HG02884 (cell line): ENCODE measurements around the gene MAST2.

Source experiments
- ATAC-seq: cut with Tn5 transposase; IDR thresholded peaks from one replicate; pipeline ENCODE4 v1.9.1; 2021; ENCODE audit warnings: mild to moderate bottlenecking, moderate library complexity; ENCODE audit not compliant: unreplicated experiment

The MAST2 gene

GRCh38 chr1:46013581-46013980 lies 210.2 kb downstream of the MAST2 start:
- ATAC-seq: no peak

GRCh38 chr1:46017876-46018503 lies 214.6 kb downstream of the MAST2 start:
- no peak for ATAC-seq

DNA sequence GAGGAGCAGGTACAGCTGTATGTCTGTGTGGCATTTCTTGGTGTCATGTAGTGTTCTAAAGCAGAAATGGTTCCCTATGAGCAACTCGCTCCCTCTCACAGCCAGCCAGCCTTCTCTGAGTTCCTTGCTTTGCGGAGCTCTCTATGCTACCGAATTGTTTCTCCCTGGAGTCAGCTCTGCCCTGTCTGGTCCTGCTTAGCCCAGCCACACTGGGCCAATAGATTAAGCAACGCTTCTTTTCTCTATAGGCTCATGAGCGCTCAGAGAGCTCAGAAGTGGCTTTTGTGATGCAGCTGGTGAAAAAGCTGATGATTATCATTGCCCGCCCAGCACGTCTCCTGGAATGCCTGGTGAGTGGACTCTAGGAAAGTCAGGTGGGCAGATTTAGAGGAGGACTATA lies 215.9 kb downstream of the MAST2 start:
- no peak for ATAC-seq

DNA sequence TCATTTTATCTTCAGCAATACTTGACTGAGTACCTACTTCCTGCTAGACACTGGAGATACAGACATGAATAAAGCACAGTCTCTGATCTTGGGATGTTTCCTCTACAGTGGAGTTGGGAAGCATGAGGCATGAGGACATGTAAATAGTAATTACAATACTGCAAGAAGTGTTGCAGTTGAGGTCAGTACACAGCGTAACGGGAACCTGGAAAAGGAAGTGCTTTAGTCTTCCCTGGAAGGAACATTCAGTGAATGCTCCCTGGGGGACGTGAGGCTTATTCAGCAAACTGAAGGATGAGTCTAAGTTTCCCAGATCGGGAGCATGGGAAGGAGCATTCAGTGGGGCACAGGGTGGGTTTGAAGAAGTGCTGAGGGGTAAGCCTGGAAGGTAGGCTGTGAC lies 216.6 kb downstream of the MAST2 start:
- no peak for ATAC-seq

DNA sequence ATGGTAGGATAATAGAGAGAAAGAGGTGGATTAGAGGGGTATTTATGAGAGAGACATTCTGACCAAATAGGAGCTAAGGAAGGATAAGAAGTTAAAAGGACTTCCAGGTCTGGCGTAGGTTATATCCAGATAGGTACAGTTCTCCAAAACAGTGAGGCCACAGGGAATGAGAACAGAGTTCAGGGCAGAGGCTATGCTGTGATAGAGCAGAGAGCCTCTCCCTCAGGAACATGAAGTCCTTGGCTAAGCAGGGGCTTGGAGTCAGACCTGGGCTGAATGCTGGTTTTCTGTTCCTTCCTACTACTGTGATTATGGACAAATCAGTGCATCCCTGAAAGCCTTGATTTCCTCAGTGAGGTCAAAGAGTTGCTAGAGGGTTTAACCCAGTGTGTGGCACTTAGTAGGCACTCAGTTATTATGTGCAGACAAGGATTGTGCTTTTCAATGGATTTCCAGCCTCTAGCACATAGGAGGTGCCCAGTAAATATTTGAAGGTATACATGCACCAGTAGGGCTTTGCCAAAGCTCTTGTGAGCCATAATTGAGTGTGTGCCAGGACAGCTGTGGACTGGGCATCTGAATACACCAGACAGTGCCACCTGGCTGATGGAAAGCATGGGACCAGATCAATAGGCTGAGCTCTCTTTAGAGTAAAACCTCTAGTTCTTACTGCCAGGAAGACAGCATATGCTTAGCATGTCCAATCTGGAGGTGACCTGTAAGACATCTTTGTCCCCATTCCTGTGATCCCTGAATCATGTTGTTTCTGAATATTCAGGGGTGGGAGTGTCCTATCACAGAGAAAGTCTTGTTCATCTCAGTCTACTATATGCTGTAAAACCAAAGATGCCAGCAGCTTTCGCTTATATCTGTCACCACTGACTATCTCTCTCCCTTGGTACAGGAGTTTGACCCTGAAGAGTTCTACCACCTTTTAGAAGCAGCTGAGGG lies 217.9 kb downstream of the MAST2 start:
- no peak for ATAC-seq

DNA sequence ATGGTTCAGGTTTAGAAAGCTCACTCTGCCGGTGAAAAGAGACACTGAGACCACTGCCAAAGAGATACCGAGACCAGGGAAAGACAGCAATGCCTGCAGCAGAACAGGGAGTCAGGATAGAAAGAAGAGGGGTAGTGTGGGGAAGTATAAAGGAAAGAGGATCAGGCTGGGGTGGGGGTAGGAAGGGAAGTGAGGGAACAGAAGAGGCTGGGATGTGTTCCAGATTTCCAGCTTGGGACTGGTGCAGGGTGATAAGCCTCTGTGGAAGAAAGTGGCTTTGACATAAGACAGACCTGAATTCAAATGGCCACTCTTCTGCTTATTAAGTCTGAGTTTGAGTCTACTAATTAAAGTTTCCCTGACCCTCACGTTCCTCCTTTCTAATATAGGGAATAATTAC lies 223.1 kb downstream of the MAST2 start:
- ATAC-seq: no peak

GRCh38 chr1:46027788-46028573 lies 224.6 kb downstream of the MAST2 start:
- no peak for ATAC-seq

GRCh38 chr1:46030074-46030870 lies 226.9 kb downstream of the MAST2 start:
- ATAC-seq: no peak

GRCh38 chr1:46030876-46031660 lies 227.7 kb downstream of the MAST2 start:
- no peak for ATAC-seq

GRCh38 chr1:46034601-46035516 lies 231.4 kb downstream of the MAST2 start:
- no peak for ATAC-seq

DNA sequence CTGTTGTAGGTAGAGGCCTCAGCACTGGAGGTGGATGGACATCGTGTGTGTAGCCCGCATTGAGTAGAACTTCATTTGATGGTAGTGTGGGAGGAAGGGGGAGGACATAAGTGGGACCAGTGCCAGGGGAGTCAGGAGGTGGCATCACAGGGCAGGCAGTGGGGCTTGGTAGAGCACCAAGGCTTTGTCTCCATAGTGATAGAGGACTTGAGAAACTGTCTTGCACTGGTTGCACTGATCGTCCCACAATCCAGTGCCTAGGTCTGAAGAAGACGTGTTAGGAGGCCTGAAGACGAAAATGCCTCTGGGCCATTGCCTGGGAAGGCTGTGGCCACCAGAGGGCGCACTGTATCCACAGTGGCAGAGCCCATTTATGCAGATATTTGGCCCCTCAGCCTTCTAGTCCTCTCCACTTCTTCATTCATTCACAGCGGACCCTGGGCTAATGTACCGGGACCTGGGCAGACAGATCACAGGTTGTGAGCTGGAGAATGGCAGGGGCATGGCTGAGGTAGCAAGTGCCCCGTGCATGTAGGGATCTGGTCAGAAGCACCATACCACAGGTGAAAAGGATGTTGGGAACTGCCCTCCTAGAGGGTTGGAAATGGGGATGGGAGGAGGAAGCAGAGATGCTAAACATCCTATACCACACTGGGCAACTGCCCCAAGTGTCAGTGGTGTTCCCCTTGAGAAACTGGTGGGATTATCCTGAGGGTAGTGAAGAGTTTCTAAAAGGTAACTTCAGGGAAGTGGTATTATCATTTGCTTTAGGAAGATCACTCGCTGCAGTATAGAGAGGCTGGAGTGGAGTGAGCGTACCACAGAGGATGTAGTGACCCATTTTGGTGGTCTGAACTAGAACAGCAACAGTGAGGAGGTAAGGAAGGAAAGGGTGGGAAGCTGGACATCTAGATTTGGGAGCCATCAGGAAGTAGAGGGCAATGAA lies 233.8 kb downstream of the MAST2 start:
- no peak for ATAC-seq

DNA sequence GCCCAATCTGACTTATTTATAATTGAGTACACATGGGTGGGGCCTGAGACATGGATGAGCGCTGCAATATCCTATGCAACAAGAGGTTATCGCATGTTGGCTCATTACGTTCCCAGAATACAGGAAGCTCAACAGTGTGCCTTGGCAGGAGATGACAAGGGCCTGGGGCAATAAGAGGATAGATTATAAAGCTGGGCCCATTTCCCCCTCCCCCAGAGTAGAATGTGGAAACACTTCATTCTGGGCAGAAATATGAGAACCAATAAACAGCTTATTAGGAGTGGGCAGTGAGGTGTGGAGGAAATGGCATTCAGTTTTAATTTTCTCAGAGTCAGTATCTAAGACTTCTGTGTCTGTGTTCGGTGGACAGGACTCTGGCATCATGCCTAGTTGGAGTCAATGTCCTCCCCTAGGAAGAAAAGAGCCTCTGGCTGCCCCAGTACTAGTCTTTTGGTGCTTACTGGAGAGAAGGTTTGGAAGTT lies 236.2 kb downstream of the MAST2 start:
- ATAC-seq: no peak

DNA sequence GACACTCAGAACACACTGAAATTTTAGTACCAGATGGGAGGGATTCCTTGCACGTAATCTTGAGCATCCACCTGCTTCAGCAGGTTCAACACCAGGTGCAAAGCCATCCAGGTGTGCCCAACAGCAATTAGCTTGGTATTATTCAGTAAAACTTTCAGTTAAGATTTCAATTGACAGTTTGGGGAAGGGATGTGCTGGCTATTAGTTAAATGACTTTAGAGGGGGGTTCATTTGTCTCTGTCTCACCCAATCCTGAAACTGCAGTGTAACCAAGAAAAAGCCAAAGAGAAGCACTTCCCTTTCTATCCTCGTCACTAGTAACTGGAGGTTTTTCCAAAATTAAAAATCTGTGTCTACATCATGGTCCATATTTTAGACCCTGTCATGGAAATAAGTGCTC lies 238.1 kb downstream of the MAST2 start:
- ATAC-seq: no peak

GRCh38 chr1:46041974-46042373 lies 238.6 kb downstream of the MAST2 start:
- no peak for ATAC-seq

DNA sequence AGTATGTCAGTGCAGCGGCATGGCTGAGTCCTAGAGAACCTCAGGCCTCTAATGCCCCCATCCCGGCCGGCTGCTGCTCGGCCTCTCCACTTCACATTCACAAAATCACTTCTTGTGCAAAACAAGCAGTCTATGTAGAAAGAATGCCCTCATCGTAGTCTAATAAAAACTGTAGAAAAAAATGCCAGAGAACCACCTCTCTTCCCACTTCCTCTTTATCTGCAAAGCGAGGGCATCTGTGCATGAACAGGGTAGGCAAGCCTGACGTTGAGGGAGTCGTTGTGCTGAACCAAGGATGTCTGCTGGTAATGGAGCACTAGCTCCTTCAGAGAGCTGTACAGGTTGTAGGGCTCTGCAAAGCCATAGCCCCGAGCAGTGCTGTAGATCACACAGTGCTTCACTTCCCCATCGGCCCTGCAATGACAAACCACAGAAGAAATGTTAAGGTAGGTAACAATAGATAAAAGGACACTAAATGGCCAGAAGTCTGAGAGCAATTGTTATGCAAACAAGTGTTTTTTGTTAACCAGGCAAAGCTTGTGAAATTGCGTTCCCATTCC lies 240.1 kb downstream of the MAST2 start:
- peak; percentile 83 for ATAC-seq

DNA sequence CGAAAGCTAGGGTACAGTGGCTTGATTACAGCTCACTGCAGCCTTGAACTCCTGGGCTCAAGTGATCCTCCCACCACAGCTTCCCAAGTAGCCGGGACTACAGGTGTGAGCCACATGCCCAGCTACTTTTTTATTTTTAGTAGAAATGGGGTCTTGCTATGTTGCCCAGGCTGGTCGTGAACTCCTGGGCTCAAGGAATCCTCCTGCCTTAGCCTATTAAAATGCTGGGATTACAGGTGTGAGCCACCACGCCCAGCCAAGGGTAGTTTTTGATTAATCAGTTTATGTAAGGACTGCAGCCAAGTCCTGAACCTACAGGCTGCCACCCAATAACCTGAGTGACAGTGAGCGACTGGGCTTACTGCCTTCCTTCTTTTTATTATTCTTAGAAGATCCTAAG lies 240.7 kb downstream of the MAST2 start:
- ATAC-seq: no peak

DNA sequence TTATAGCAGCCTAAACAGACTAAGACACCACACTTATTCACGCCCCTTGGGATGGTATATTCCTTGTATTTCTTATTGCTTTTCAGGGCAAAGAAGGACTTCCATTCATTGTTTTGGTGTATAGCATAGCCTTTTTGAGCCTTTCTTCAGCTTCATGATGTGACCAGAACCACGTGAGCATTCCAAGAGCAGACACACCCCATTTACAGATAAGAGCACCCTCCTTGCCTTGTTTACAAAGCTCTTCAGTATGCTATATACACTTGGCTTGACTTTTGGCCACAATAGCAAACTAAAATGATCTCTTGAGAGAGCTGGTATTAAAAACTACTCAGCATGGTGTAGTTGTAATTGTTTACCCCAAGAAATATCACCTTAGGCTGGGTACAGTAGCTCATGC lies 250.3 kb downstream of the MAST2 start:
- ATAC-seq: no peak
